DOHH2 (cell line): ENCODE measurements around the gene PARVB.
A peak's percentile ranks its signal among the peaks of the same experiment; 100 is the strongest.

ENCODE experiments used
- H3F3A ChIP-seq: fragments of 200-600 bp; sonication (generic), shearing (Covaris generic); 2 replicates; pipeline ENCODE4 v1.6.0; 2016; ENCODE audit warnings: antibody characterized with exemption, mild to moderate bottlenecking; ENCODE audit not compliant: control insufficient read depth, insufficient read depth
- H3K27ac ChIP-seq: fragments of 200-600 bp; sonication (generic); 2 replicates; pipeline ENCODE4 v1.5.1; 2014; ENCODE audit warnings: low read depth, mild to moderate bottlenecking, low read length, moderate library complexity
- H3K27me3 ChIP-seq: fragments of 200-600 bp; sonication (generic); 2 replicates; pipeline ENCODE4 v1.6.1; 2014; ENCODE audit warnings: mild to moderate bottlenecking, low read length, mixed read lengths; ENCODE audit not compliant: control insufficient read depth
- H3K36me3 ChIP-seq: fragments of 200-600 bp; sonication (generic); 2 replicates; pipeline ENCODE4 v1.6.1; 2014; ENCODE audit warnings: mild to moderate bottlenecking, low read length, moderate library complexity, mixed read lengths; ENCODE audit not compliant: control insufficient read depth
- H3K4me1 ChIP-seq: fragments of 200-600 bp; sonication (generic); 2 replicates; pipeline ENCODE4 v1.6.1; 2014; ENCODE audit warnings: mild to moderate bottlenecking, low read length, mixed read lengths; ENCODE audit not compliant: control insufficient read depth
- H3K4me2 ChIP-seq: fragments of 200-600 bp; sonication (generic); 2 replicates; pipeline ENCODE4 v1.6.0; 2014; ENCODE audit warnings: mild to moderate bottlenecking, low read length, moderate library complexity
- H3K4me3 ChIP-seq: fragments of 200-600 bp; sonication (generic); 2 replicates; pipeline ENCODE4 v1.5.1; 2014; ENCODE audit warnings: mild to moderate bottlenecking, low read length, mixed read lengths
- H3K79me2 ChIP-seq: fragments of 200-600 bp; sonication (generic); 2 replicates; pipeline ENCODE4 v1.6.1; 2014; ENCODE audit warnings: mild to moderate bottlenecking, low read length, mixed read lengths; ENCODE audit not compliant: control insufficient read depth
- H3K9me2 ChIP-seq: fragments of 200-600 bp; sonication (generic); replicated peaks from 2 replicates; pipeline ENCODE4 v1.6.1; 2014; ENCODE audit warnings: mild to moderate bottlenecking, low read length, mixed read lengths; ENCODE audit not compliant: control insufficient read depth
- H3K9me3 ChIP-seq: fragments of 200-600 bp; sonication (generic); 2 replicates; pipeline ENCODE4 v1.6.1; 2014; ENCODE audit warnings: antibody characterized with exemption, low read length, mixed read lengths; ENCODE audit not compliant: control insufficient read depth, insufficient read depth
- H4K20me1 ChIP-seq: fragments of 200-600 bp; sonication (generic); 2 replicates; pipeline ENCODE4 v1.6.0; 2014; ENCODE audit warnings: low read depth, mild to moderate bottlenecking, antibody characterized with exemption, low read length, moderate library complexity; ENCODE audit not compliant: control insufficient read depth, insufficient read depth
- EZH2phosphoT487 ChIP-seq: fragments of 200-600 bp; sonication (generic); IDR thresholded peaks from 2 replicates; pipeline ENCODE4 v1.6.1; 2017; ENCODE audit warnings: borderline replicate concordance, mild to moderate bottlenecking, antibody characterized with exemption, low read length, moderate library complexity, mixed read lengths
- TF ChIP-seq, protein P1 (sequence below): fragments of 200-600 bp; sonication (generic); IDR thresholded peaks from one replicate; pipeline ENCODE4 v1.5.1; 2014; ENCODE audit warnings: antibody characterized with exemption, mild to moderate bottlenecking, low read depth, low read length; ENCODE audit not compliant: poor library complexity, severe bottlenecking

PARVB gene

DNA sequence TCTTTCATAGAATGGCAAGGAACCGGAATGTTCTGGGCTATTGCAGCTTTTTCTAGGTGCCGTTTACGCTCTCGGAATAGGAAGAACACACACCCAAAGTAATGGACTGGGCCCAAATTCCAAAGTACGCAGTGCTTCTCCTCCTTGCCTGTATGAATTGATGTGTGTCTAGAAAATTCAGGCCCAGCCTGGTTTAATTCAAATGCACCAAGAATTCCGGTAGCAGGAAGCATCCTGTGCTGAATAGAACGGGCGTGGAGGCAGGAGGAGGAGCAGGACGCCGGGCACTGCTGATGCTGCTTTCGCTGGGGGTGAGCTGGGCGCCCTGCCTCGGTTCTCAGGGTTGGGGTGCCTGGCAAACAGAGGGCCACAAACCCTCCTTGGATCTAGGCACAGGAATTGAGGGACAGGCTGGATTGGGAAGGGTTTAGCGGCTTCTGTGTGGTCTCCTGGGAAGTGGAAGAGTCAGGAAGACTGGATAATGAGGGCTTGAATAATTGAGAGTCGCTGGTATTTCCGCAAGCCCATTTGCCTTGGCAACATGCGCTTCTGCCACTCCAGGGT is 2.0 kb downstream of the PARVB start:
- Histone ChIP-seq H3K4me2 (peak overlapping the region; percentile 85), H3K4me3 (peak overlapping the region; percentile 70), H3K79me2 (no peaks in the 10 kb centered on the region), H3K9me3 (no peaks in the 10 kb centered on the region), H3K27ac (no peak overlapping the region), H3K4me1 (peaks cover 55% of the 10 kb centered on the region), H3K36me3 (no peaks in the 10 kb centered on the region), H3K9me2 (no peaks in the 10 kb centered on the region), H4K20me1 (no peaks in the 10 kb centered on the region), H3F3A (no peaks in the 10 kb centered on the region; the same call in 1 of the 2 replicates), H3K27me3 (peaks cover 36% of the 10 kb centered on the region)
- TF ChIP-seq, protein P1, sequence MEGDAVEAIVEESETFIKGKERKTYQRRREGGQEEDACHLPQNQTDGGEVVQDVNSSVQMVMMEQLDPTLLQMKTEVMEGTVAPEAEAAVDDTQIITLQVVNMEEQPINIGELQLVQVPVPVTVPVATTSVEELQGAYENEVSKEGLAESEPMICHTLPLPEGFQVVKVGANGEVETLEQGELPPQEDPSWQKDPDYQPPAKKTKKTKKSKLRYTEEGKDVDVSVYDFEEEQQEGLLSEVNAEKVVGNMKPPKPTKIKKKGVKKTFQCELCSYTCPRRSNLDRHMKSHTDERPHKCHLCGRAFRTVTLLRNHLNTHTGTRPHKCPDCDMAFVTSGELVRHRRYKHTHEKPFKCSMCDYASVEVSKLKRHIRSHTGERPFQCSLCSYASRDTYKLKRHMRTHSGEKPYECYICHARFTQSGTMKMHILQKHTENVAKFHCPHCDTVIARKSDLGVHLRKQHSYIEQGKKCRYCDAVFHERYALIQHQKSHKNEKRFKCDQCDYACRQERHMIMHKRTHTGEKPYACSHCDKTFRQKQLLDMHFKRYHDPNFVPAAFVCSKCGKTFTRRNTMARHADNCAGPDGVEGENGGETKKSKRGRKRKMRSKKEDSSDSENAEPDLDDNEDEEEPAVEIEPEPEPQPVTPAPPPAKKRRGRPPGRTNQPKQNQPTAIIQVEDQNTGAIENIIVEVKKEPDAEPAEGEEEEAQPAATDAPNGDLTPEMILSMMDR = no peak
- TF ChIP-seq EZH2phosphoT487 = no peak

DNA sequence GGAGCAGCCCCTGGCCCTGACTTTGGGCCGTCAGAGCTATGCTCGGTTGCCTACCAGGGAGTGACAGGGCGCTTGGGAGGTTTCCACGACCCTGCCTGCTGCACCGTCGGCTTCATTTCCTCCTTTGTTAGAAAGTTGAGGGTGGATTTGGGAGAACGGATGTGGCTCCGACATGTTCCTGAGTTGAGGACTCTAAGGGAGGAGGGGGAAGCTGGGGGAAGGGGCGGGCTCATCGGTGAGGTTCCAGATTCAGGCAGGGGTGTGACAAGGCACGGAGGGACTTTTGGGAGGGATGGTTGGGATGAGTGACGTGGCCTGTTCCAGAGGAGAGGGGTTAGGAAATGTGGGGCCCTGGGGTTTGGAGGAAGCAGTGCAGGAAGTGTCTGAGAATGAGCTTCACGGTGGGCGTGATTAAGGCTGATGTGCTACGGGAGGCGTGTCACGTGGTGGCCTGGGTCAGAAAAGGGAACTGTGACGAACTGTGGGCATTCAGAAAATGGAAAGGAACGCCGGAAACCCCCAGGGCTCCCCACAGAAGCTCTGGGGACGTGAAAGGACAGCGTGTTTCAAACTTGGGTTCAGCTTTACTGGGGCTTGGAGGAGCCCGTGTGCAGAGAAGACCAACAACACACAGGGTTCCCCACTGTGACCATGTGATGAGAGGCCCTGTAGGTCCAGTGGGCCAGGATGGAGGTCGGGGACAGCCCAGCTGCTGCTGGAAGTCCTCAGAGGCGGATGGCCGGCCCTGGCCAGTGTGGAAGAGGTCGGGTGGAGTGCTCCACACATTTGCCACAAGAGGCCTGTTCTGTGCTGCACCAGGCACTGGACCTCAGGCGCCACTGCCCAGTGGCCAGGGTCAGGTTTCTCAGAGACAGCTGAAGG is 2.8 kb downstream of the PARVB start:
- Histone ChIP-seq H3K4me2 (peak overlapping the region; percentile 85), H3K27ac (peak overlapping the region; percentile 49)

DNA sequence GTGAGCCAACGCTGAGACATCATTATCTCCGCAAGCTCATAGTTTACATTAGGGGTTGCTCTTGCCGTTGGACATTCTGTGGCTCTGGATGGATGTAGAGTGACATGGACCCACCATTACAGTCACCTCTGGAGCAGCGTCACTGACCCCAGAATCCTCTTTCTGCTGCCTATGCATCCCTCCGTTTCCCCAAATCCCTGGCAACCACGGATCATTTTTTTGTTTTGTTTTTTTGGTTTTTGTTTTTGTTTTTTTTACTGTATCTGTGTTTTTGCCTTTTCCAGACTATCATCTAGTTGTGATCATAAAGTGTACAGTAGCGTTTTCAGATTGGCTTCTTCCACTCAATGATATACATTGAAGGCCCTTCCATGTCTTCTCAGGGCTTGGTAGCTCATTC is 4.0 kb downstream of the PARVB start:
- no peak overlapping the region for H3K27ac ChIP-seq
- H3K36me3 ChIP-seq = no peaks in the 10 kb centered on the region
- H3K27me3 ChIP-seq = peaks cover 28% of the 10 kb centered on the region

More for the DNA sequence above, 2.8 kb downstream of the PARVB start:
- peaks cover 31% of the 10 kb centered on the region for H3K27me3 ChIP-seq
- no peaks in the 10 kb centered on the region for H3K9me2 ChIP-seq
- no peak for TF ChIP-seq EZH2phosphoT487
- H3K36me3 ChIP-seq = no peaks in the 10 kb centered on the region
- no peaks in the 10 kb centered on the region for H4K20me1 ChIP-seq
- H3K79me2 ChIP-seq = no peaks in the 10 kb centered on the region
- H3K9me3 ChIP-seq = no peaks in the 10 kb centered on the region
- H3K4me3 ChIP-seq = peak overlapping the region; percentile 70
- H3K4me1 ChIP-seq = peaks cover 57% of the 10 kb centered on the region
- no peaks in the 10 kb centered on the region; the same call in 1 of the 2 replicates for H3F3A ChIP-seq

GRCh38 chr22:44029069-44029468 is 5.0 kb downstream of the PARVB start:
- Histone ChIP-seq H3K79me2 (no peaks in the 10 kb centered on the region), H3K4me3 (no peak overlapping the region), H4K20me1 (no peaks in the 10 kb centered on the region), H3K27ac (no peak overlapping the region), H3K36me3 (no peaks in the 10 kb centered on the region), H3K9me3 (no peaks in the 10 kb centered on the region), H3K9me2 (no peaks in the 10 kb centered on the region), H3K27me3 (peaks cover 24% of the 10 kb centered on the region), H3F3A (no peaks in the 10 kb centered on the region; the same call in 1 of the 2 replicates), H3K4me1 (peaks cover 53% of the 10 kb centered on the region), H3K4me2 (no peak overlapping the region)
- no peak for TF ChIP-seq EZH2phosphoT487
- TF ChIP-seq, protein P1 = no peak

More for the DNA sequence above, 4.0 kb downstream of the PARVB start:
- no peak overlapping the region for H3K4me3 ChIP-seq
- no peaks in the 10 kb centered on the region for H3K9me3 ChIP-seq
- no peak overlapping the region for H3K4me2 ChIP-seq
- H3K9me2 ChIP-seq = no peaks in the 10 kb centered on the region
- H3K4me1 ChIP-seq = peaks cover 57% of the 10 kb centered on the region
- H3F3A ChIP-seq = no peaks in the 10 kb centered on the region; the same call in 1 of the 2 replicates
- no peak for TF ChIP-seq EZH2phosphoT487
- no peaks in the 10 kb centered on the region for H4K20me1 ChIP-seq
- no peaks in the 10 kb centered on the region for H3K79me2 ChIP-seq
